ENCODE measurements around the gene EEFSEC.

Gene EEFSEC

GRCh38 chr3:128283421-128283820 lies 130.1 kb downstream of the EEFSEC start:
- DNase-seq (ENCODE audit: low read depth in 2 of 2, low spot score in 1 of 2) = no peak

DNA sequence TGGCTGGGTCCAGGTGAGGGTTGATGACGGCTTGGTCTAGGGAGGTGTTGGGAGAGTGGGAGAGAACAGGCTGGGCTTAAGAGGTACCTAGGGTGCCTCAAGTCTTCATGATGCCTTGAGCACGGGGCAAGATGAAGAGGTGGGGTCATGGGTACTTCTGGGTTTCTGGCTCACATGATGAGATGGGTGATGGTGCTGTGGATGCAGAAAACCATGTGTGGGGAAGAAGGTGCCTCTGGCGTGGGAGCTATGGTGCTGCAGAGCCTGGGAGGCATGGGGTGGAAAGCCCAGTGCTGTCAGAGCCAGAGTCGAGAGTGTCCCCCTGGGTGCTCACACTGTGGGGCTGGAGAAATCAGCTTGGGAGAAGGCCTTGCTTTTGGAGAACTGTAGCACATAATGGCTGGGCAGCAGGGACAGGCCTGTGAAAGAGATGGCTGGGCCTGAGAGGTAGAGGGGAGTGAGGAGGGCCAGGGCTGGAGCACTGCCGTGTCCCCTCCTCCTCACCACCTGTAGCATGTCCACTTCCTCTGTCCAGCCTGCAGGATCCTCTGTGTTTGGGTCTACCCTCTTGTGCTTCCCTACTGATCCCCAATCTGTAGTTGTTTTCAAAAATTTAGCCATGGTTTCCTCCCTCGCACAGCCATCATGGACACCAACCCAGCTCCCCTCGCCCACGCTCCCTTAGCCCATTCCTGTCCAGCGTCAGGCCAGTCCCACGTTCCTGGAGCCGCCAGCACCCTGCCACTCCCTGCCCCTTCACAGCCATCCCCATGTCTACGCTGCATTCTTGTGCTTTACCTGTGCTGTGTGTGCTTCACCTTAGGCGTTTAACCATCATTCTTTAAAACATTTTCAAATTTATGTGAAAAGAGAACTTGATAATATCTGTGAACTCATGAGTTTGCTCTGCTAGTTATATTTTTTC lies 132.0 kb downstream of the EEFSEC start:
- DNase-seq (ENCODE audit: low read depth in 2 of 2, low spot score in 1 of 2) = no peak

DNA sequence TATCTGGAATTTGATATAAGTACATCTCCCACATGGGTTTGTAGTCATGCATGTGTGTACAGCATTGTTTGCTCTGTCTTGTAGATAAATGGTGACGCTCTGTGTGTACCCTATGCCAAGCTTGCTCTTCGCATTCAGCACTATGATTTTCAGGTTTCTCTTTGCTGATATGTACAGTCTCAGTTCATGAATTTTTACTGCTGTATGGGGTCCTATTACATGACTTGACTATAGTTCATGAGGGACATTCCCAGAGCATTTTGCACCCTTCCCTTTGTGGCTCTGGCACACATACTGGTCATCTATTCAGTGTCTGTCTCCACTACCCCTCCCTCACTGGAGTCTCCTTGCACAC lies 132.7 kb downstream of the EEFSEC start:
- DNase-seq (ENCODE audit: low read depth in 2 of 2, low spot score in 1 of 2) = no peak

GRCh38 chr3:128286691-128287090 lies 133.4 kb downstream of the EEFSEC start:
- DNase-seq (ENCODE audit: low read depth in 2 of 2, low spot score in 1 of 2) = no peak

DNA sequence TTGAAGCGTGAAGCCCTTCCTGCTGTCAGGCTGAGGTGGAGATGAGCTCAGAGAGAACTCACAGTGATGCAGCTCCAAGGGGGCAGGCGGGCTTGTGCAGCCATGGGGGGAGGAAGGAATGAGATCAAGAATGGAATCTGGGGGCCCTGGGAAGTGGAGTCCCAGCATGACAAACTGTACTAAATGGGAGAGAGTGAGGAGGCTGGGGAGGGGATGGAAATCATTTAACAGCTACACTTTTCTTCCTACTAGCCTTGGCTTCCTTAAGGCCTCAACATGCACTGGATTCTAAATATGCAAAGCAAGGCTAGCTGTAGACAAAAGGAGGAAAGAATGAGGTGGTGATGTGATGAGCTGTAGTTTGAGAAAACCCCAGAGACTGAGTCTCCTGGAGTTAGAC lies 133.9 kb downstream of the EEFSEC start:
- DNase-seq (ENCODE audit: low read depth in 2 of 2, low spot score in 1 of 2) = no peak

DNA sequence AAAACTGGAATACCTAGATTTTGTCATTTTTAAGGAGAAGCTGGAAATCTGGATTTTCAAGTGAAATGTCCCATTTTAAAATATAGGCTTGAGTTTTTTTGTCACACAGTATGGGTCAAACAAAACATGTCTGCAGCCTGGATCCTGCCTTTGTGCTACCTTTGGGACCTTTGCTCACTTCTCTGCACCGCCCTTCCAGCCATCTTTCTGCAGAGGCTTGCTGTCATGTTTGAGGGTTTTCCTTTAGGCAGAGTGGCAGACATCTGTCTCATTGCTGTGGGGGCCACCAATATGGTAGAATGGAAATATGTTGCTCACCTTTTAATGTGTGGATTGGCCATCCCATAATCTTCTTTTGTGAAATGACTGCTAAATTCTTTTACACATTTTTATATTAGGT lies 136.3 kb downstream of the EEFSEC start:
- no peak for DNase-seq (ENCODE audit: low read depth in 2 of 2, low spot score in 1 of 2)

GRCh38 chr3:128290484-128290883 lies 137.2 kb downstream of the EEFSEC start:
- no peak for DNase-seq (ENCODE audit: low read depth in 2 of 2, low spot score in 1 of 2)

DNA sequence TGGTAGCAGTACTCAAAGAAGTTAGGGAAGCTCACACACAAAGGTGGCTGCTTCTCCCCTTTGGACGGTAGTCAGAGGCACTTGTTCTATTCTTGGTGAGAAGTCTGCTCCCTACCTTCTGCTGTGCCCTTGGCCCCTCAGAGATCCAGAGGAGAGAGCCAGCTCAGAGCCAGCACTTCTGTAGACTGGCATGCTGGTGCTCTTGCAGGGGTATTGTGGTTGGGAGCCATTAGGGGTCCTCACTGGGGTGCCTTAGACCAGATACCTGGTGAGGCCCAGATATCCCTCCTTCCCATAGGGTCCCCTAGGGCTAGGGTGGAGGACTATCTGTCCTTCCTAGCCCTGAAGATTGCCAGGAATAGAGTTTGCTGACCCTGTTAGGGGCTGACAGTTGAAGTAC lies 140.6 kb downstream of the EEFSEC start:
- no peak for DNase-seq (ENCODE audit: low read depth in 2 of 2, low spot score in 1 of 2)

- DNase-seq (ENCODE audit: low read depth in 2 of 2, low spot score in 1 of 2) = no peak
These were observed 141.8 kb downstream of the EEFSEC start for GRCh38 chr3:128294999-128295468.

- DNase-seq (ENCODE audit: low read depth in 2 of 2, low spot score in 1 of 2) = no peak
These were observed 143.4 kb downstream of the EEFSEC start for GRCh38 chr3:128296469-128297251.

DNA sequence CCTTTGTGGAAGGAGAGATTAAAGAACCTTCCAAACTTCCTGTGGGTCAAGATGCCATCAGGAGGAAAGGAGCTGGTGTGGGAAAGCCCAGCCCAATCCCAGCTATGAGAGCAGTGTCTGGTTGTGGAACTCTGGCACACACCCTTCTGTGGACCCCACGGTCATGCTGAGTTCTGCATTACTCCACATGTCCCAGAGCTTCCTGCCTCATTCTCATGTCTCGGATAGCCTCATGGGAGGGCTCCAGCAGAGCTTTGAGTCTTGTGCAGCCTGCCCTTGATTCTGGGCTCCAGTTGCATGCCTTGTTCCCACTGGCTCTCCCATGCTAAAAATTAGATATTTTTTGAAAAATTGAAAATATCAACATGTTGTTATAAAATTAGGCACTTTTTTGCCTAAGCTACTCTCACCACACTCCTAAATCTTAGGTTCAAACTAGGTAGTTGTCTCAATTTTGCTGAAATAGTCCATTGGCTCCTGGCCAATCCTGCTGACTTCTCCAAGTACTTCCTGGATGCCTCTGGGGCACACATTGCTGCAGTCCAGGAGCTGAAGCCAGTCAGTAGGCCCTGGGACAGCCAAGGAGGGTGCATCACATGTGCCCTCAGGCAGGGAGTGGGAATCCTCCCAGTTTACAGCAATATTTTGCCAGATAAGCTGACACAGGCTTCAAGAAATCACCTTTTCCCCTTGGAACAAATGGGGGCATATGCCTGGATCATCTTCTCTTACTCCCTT lies 144.3 kb downstream of the EEFSEC start:
- no peak for DNase-seq (ENCODE audit: low read depth in 2 of 2, low spot score in 1 of 2)

DNA sequence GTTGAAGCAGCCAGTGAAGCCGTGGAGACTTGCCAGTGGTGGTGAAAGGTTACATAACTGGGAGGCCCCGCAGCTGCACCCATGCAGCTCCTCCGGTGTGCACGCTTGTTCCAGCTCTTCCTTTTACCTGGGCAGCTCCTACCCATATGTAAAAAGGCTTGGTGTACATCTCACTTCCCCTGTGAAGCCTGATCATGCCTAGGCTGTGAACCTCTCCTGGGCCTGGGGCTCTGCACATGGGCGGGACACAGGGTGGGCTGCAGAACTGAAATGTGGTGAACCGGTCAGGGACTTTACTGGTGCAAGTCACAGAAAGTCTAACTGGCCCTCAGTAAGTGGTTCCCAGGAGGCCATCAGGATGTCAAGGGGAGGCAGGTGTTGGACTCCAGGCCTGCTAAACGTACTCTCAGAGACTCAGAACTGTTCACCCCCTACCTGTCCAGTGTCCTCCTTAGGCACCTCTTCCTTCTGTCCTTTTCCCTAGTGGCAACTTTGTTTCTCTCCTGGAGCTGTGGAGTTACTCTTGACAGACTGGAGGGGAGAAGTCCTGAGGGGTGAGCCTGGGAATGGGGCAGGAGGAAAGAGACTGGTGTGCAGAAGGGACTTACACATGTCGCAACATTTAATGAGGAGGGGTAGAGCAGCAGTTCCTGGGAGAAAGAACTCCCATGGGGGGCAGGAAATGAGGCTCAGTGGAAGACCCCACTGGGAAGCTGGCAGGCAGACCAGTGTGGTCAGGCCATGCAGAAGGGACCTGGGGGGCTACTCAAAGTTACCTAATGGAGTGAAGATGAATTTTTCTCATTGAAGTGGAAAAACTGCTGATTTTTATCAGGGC lies 148.1 kb downstream of the EEFSEC start:
- no peak for DNase-seq (ENCODE audit: low read depth in 2 of 2, low spot score in 1 of 2)

GRCh38 chr3:128306481-128306880 lies 153.2 kb downstream of the EEFSEC start:
- no peak for DNase-seq (ENCODE audit: low read depth in 2 of 2, low spot score in 1 of 2)

- no peak for DNase-seq (ENCODE audit: low read depth in 2 of 2, low spot score in 1 of 2)
These were observed 153.8 kb downstream of the EEFSEC start for GRCh38 chr3:128307029-128307633.

DNA sequence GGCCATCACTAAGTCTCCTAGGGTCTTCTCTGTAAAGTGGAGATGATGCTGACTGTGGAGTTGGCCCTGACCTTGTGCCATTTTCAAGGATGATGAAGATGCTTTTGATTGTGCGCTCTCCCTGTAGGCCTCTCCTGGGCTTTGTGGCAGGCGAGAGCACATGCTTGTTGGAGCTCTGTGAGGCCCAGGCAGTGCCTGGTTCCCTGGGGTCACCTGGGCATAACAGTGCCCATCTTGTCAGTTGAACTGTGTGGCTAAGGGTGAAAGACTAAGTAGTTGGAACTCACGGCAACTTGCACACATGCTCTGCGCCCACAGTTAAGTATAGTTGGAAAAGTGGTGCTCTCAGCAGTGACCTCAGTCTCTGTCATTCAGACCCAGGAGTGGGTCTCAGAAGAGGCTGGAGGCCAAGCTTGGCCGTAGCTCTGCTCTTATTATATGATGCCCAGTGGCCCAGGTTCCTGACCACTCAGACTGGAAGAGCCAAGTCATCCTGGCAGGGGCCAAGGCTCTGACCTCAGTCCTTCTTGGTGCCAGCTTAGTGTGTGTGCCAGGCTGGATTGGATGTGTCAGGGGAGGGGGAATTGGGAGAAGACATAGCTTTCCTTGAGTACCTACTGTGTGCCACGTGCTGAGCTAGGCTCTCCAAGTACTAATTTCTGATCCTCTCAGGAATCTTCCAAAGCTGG lies 154.6 kb downstream of the EEFSEC start:
- no peak for DNase-seq (ENCODE audit: low read depth in 2 of 2, low spot score in 1 of 2)

DNA sequence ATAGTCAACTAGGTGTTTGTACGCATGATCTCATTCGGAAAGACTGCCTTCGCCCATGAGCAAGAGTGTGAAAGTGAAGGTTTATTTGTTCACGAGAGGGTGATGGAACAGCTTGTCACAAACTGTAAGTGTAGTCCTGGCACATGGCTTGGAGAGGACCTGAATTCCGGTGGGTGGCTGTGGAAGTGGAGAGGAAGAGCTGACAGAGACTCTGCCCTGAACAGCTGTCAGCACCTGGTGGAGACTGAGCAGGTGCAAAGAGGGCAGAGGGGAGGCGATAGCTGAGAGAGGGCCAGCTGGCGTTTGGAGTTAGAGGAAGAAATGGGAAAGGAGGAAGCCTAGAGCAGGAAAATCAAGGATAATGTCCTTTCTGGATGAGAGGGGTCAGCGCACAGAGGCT lies 155.7 kb downstream of the EEFSEC start:
- no peak for DNase-seq (ENCODE audit: low read depth in 2 of 2, low spot score in 1 of 2)

- DNase-seq (ENCODE audit: low read depth in 2 of 2, low spot score in 1 of 2) = no peak
These were observed 157.2 kb downstream of the EEFSEC start for GRCh38 chr3:128310286-128311058.

DNA sequence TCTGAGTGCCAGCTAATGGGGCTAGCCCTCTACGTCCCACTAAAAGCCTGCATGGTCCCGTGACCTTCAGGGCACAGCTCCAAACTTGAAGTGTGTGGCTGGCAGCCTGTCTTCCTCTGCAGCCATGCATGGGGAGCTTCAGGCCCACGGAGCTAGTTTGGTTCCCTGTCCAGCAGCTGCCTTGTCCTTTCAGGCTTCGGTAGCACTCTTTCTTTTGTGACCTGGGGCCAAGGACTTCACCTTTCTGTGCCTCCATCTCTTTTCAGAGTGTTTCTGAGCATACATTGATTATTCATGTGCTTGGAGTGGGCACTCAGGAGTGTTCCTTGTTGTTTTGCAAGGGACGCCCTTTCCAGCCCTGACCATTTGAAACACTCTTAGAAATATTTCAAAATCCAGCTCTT lies 158.2 kb downstream of the EEFSEC start:
- DNase-seq (ENCODE audit: low read depth in 2 of 2, low spot score in 1 of 2) = no peak

DNA sequence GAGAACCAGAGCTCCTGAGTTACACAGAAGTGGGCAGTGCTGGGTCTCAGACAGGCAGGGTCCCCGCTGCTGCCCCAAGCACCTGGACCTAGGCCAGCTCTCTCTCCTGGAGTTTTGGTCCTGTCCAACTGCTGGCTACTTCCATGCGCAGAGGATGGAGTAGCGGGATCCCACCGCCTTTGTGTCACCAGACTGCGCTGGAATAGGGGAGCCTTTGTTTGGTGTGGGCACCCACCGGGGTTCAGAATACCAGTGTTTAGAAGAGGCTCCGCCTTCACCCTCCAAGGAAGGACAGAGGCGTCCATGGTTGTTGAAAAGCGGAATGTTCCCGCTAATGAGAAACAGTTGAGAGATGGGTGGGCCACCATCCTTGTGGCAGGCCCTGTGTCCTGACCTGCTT lies 159.0 kb downstream of the EEFSEC start:
- no peak for DNase-seq (ENCODE audit: low read depth in 2 of 2, low spot score in 1 of 2)

Data from stimulated activated CD8-positive, alpha-beta memory T cell treated with anti-CD3 and anti-CD28 coated beads, Interleukin-4, amount 100 ng/mL, for 1 hour (primary cell).